Right cardiac atrium (tissue), 5 donors: ENCODE measurements around the gene EGFR. TPM values are rescaled to one million over a fixed set of nuclear protein-coding genes. Genes with fewer than 3 reads are reported as not detected.

Experiments used
- ATAC-seq, 2 donors: fragments of 200-7000 bp; cut with Tn5 transposase; one replicate each; pipeline versions ENCODE4 v1.8.0 to v1.9.1; 2020; ENCODE audit warnings: moderate library complexity in 2 of 2, mild to moderate bottlenecking in 1 of 2
- DNase-seq, 3 donors: peaks; one replicate each; pipeline ENCODE4 v3.0.0-alpha.2; 2020
- H3K27ac ChIP-seq: one replicate; pipeline ENCODE4 v1.5.1; 2013; ENCODE audit warnings: mild to moderate bottlenecking, low read length, control low read depth, moderate library complexity
- H3K27me3 ChIP-seq: one replicate; pipeline ENCODE4 v1.6.1; 2013; ENCODE audit not compliant: control insufficient read depth, insufficient read depth
- H3K4me1 ChIP-seq: one replicate; pipeline ENCODE4 v1.6.1; 2013; ENCODE audit warnings: low read length; ENCODE audit not compliant: control insufficient read depth, insufficient read depth
- H3K4me3 ChIP-seq: one replicate; pipeline ENCODE4 v1.5.1; 2013; ENCODE audit warnings: low read length, control low read depth
- H3K9me3 ChIP-seq: one replicate; pipeline ENCODE4 v1.6.1; 2013; ENCODE audit warnings: low read length; ENCODE audit not compliant: control insufficient read depth
- WGBS: extraction: QIAGEN DNeasy Blood & Tissue Kit; methylation state at CpG from one replicate; pipeline ENCODE4 v1.1.7; 2013; 5-methylcytosine and 5-hydroxymethylcytosine counted together
- intact Hi-C, 4 donors: fragments of 100-400 bp; cut with DNase I; formaldehyde crosslinking; loops; one replicate each; pipeline versions ENCODE4 v1.11.0 to v1.14.0; 2022 to 2023
- polyA plus RNA-seq: library from polyadenylated mRNA; stranded (reverse); fragments of 200-250 nt; gene quantifications from one replicate; pipeline ENCODE4 v1.2.3, GENCODE V29; 2013
- total RNA-seq, 4 donors: library from RNA; stranded (reverse); fragmentation: NEBNext Ultra II Directional; extraction: Animal tissue kit (Norgen Biotek cat#: 25700); gene quantifications; one replicate each; pipeline ENCODE4 v1.2.1, GENCODE V29; 2021
- donor health status: healthy with polysubstance abuse.
- donor health status: DM: no; HTN: yes; CAD: no.
- donor health status: DM: no; HTN: no; CAD: no.
- donor health status: DM: no; HTN: yes; CAD: no; lungs with severe emphysema.
- donor health status: DM: yes; HTN: yes; CAD: no.

The EGFR gene
- total and polyA plus RNA-seq, 5 donors: 4.2 to 21.8 (median 14.8) TPM

- DNase-seq (no peak), ATAC-seq (no peak)
- intact Hi-C loops: no loop called here
- Histone ChIP-seq H3K9me3 (no peaks in the 10 kb centered on the region), H3K27ac (no peak overlapping the region), H3K4me3 (no peak overlapping the region), H3K27me3 (no peaks in the 10 kb centered on the region), H3K4me1 (no peaks in the 10 kb centered on the region)
- WGBS: 53% methylated on average over 1 of the region's 1 CpG
Observed at GRCh38 chr7:55210716-55211115, 191.9 kb downstream of the EGFR start.

- Histone ChIP-seq H3K27me3 (no peaks in the 10 kb centered on the region), H3K9me3 (no peaks in the 10 kb centered on the region), H3K27ac (no peak overlapping the region), H3K4me3 (no peak overlapping the region), H3K4me1 (no peaks in the 10 kb centered on the region)
- DNase-seq (no peak), ATAC-seq (no peak)
- intact Hi-C loops: no loop called here
- WGBS: 40% methylated on average over 4 of the region's 4 CpGs
Observed at GRCh38 chr7:55211726-55212125, 192.9 kb downstream of the EGFR start.

GRCh38 chr7:55212176-55212575 lies 193.4 kb downstream of the EGFR start:
- intact Hi-C loops: no loop called here
- H3K27me3 ChIP-seq: no peaks in the 10 kb centered on the region
- ATAC-seq (peak in 1 of 2 donors; percentile 29), DNase-seq (no peak)
- 68% methylated on average over 8 of the region's 8 CpGs for WGBS
- no peaks in the 10 kb centered on the region for H3K4me1 ChIP-seq
- H3K4me3 ChIP-seq: no peak overlapping the region
- H3K9me3 ChIP-seq: no peaks in the 10 kb centered on the region
- H3K27ac ChIP-seq: no peak overlapping the region

- no peaks in the 10 kb centered on the region for H3K4me1 ChIP-seq
- H3K27ac ChIP-seq: no peak overlapping the region
- H3K27me3 ChIP-seq: no peaks in the 10 kb centered on the region
- ATAC-seq: peak; percentile 41 to 42
- intact Hi-C loops: no loop called here
- DNase-seq: no peak
- no peak overlapping the region for H3K4me3 ChIP-seq
- no peaks in the 10 kb centered on the region for H3K9me3 ChIP-seq
- WGBS: 61% methylated on average over 10 of the region's 10 CpGs
Observed at GRCh38 chr7:55212838-55213237, 194.0 kb downstream of the EGFR start.

- 76% methylated on average over 5 of the region's 5 CpGs for WGBS
- no peaks in the 10 kb centered on the region for H3K4me1 ChIP-seq
- H3K27me3 ChIP-seq: no peaks in the 10 kb centered on the region
- H3K9me3 ChIP-seq: no peaks in the 10 kb centered on the region
- no peak overlapping the region for H3K4me3 ChIP-seq
- DNase-seq (no peak), ATAC-seq (no peak)
- intact Hi-C loops: no loop called here
- H3K27ac ChIP-seq: no peak overlapping the region
Observed at GRCh38 chr7:55214707-55215106, 195.9 kb downstream of the EGFR start.

- DNase-seq (no peak), ATAC-seq (no peak)
- 75% methylated on average over 9 of the region's 9 CpGs for WGBS
- Histone ChIP-seq H3K9me3 (no peaks in the 10 kb centered on the region), H3K27me3 (no peaks in the 10 kb centered on the region), H3K4me1 (no peaks in the 10 kb centered on the region), H3K27ac (no peak overlapping the region), H3K4me3 (no peak overlapping the region)
- intact Hi-C loops: no loop called here
Observed at GRCh38 chr7:55223023-55223422, 204.2 kb downstream of the EGFR start.

GRCh38 chr7:55224111-55224510 lies 205.3 kb downstream of the EGFR start:
- DNase-seq (no peak), ATAC-seq (no peak)
- intact Hi-C loops: no loop called here
- H3K4me3 ChIP-seq: no peak overlapping the region
- H3K27ac ChIP-seq: no peak overlapping the region
- H3K9me3 ChIP-seq: no peaks in the 10 kb centered on the region
- WGBS: 77% methylated on average over 5 of the region's 5 CpGs
- no peaks in the 10 kb centered on the region for H3K4me1 ChIP-seq
- H3K27me3 ChIP-seq: no peaks in the 10 kb centered on the region

GRCh38 chr7:55224810-55225209 lies 206.0 kb downstream of the EGFR start:
- H3K4me1 ChIP-seq: no peaks in the 10 kb centered on the region
- DNase-seq (no peak), ATAC-seq (no peak)
- H3K4me3 ChIP-seq: no peak overlapping the region
- intact Hi-C loops: no loop called here
- H3K27me3 ChIP-seq: no peaks in the 10 kb centered on the region
- 88% methylated on average over 2 of the region's 2 CpGs for WGBS
- no peaks in the 10 kb centered on the region for H3K9me3 ChIP-seq
- no peak overlapping the region for H3K27ac ChIP-seq

GRCh38 chr7:55230014-55230413 lies 211.2 kb downstream of the EGFR start:
- H3K9me3 ChIP-seq: no peaks in the 10 kb centered on the region
- intact Hi-C loops: no loop called here
- no peaks in the 10 kb centered on the region for H3K27me3 ChIP-seq
- no peak overlapping the region for H3K27ac ChIP-seq
- H3K4me1 ChIP-seq: no peaks in the 10 kb centered on the region
- DNase-seq (no peak), ATAC-seq (no peak)
- 61% methylated on average over 1 of the region's 1 CpG for WGBS
- H3K4me3 ChIP-seq: no peak overlapping the region

GRCh38 chr7:55231736-55232280 lies 213.0 kb downstream of the EGFR start:
- intact Hi-C loops: no loop called here
- DNase-seq (no peak), ATAC-seq (no peak)
- Histone ChIP-seq H3K4me3 (no peak overlapping the region), H3K9me3 (no peaks in the 10 kb centered on the region), H3K4me1 (no peaks in the 10 kb centered on the region), H3K27me3 (no peaks in the 10 kb centered on the region), H3K27ac (no peak overlapping the region)
- 93% methylated on average over 7 of the region's 7 CpGs for WGBS

- H3K27me3 ChIP-seq: no peaks in the 10 kb centered on the region
- DNase-seq (no peak), ATAC-seq (no peak)
Observed at GRCh38 chr7:55233001-55233400, 214.2 kb downstream of the EGFR start.

GRCh38 chr7:55234408-55234807 lies 215.6 kb downstream of the EGFR start:
- Histone ChIP-seq H3K27ac (no peak overlapping the region), H3K4me3 (no peak overlapping the region), H3K27me3 (no peaks in the 10 kb centered on the region), H3K9me3 (no peaks in the 10 kb centered on the region), H3K4me1 (no peaks in the 10 kb centered on the region)
- DNase-seq (no peak), ATAC-seq (no peak)
- 85% methylated on average over 11 of the region's 11 CpGs for WGBS
- intact Hi-C loops: no loop called here

More at GRCh38 chr7:55233001-55233400, 214.2 kb downstream of the EGFR start:
- intact Hi-C loops: no loop called here
- no peaks in the 10 kb centered on the region for H3K9me3 ChIP-seq
- H3K4me1 ChIP-seq: no peaks in the 10 kb centered on the region
- WGBS: 89% methylated on average over 7 of the region's 7 CpGs
- no peak overlapping the region for H3K27ac ChIP-seq
- no peak overlapping the region for H3K4me3 ChIP-seq
